CD4-positive, alpha-beta T cell (primary cell): ENCODE measurements around the gene SCYGR8. TPM values are rescaled to one million over a fixed set of nuclear protein-coding genes. Genes with fewer than 3 reads are reported as not detected.

Source experiments
- ATAC-seq: fragments of 200-7000 bp; cut with Tn5 transposase; one replicate; pipeline ENCODE4 v1.10.0; 2022; ENCODE audit warnings: mild to moderate bottlenecking; ENCODE audit not compliant: poor library complexity
- CTCF ChIA-PET: fragments of 350-600 bp; sonication (Branson Sonifier 250); formaldehyde crosslinking; loops from one replicate; lab custom pipeline; 2021; ENCODE audit warnings: antibody characterized with exemption, inconsistent platforms; lab: Charles Lee
- POLR2A ChIA-PET: fragments of 350-600 bp; sonication (Branson Sonifier 250); formaldehyde crosslinking; loops from one replicate; lab custom pipeline; 2021; ENCODE audit warnings: antibody characterized with exemption, inconsistent platforms; lab: Charles Lee
- DNase-seq, 14 experiments: peaks; one replicate each; pipeline ENCODE4 v3.0.0-alpha.2; 2013 to 2020; ENCODE audit warnings: mixed read lengths in 2 of 14
- H3K27ac ChIP-seq, 2 donors: one replicate each; pipeline versions ENCODE4 v1.5.1 to v1.7.0; 2013; ENCODE audit warnings: low read length in 2 of 2, low read depth in 1 of 2, mild to moderate bottlenecking in 1 of 2
- H3K27me3 ChIP-seq, 2 experiments: 1 replicate in 1 of 2; 2 replicates in 1 of 2; pipeline versions ENCODE4 v1.6.1 to v1.7.0; 2013; ENCODE audit warnings: low read length in 2 of 2, control low read depth in 1 of 2, mild to moderate bottlenecking in 1 of 2, moderate library complexity in 1 of 2; ENCODE audit not compliant: insufficient read depth in 2 of 2, control insufficient read depth in 1 of 2
- H3K36me3 ChIP-seq: one replicate; pipeline ENCODE4 v1.6.1; 2013; ENCODE audit warnings: low read length, control low read depth; ENCODE audit not compliant: insufficient read depth
- H3K4me1 ChIP-seq: one replicate; pipeline ENCODE4 v1.6.1; 2013; ENCODE audit warnings: low read length, control low read depth; ENCODE audit not compliant: insufficient read depth
- H3K4me3 ChIP-seq: one replicate; pipeline ENCODE4 v1.5.1; 2013; ENCODE audit warnings: mild to moderate bottlenecking, low read length, moderate library complexity
- H3K9me3 ChIP-seq, 2 experiments: 1 replicate in 1 of 2; 2 replicates in 1 of 2; pipeline versions ENCODE4 v1.6.1 to v1.7.0; 2013; ENCODE audit warnings: low read length in 2 of 2, mild to moderate bottlenecking in 2 of 2, control low read depth in 1 of 2, moderate library complexity in 1 of 2; ENCODE audit not compliant: control insufficient read depth in 1 of 2, insufficient read depth in 1 of 2
- H3K27ac Mint-ChIP-seq: one replicate; pipeline ENCODE4 v1.8.0; 2020; ENCODE audit warnings: mixed read lengths
- H3K27me3 Mint-ChIP-seq: one replicate; pipeline ENCODE4 v1.8.0; 2021; ENCODE audit warnings: mixed read lengths
- H3K36me3 Mint-ChIP-seq: one replicate; pipeline ENCODE4 v1.8.0; 2021; ENCODE audit warnings: low read depth, mixed read lengths
- H3K4me1 Mint-ChIP-seq: one replicate; pipeline ENCODE4 v1.8.0; 2021; ENCODE audit warnings: low read depth, mixed read lengths
- H3K4me3 Mint-ChIP-seq: one replicate; pipeline ENCODE4 v1.8.0; 2020; ENCODE audit warnings: mild to moderate bottlenecking, mixed read lengths
- H3K9me3 Mint-ChIP-seq: one replicate; pipeline ENCODE4 v1.8.0; 2020; ENCODE audit warnings: mixed read lengths
- CTCF ChIP-seq: fragments of 200-600 bp; IDR thresholded peaks from one replicate; pipeline ENCODE4 v1.8.0; 2022; ENCODE audit warnings: antibody characterized with exemption, mild to moderate bottlenecking
- intact Hi-C, 2 experiments: fragments of 100-400 bp; cut with DNase I in 1 of 2; cut with micrococcal nuclease in 1 of 2; formaldehyde crosslinking; loops; one replicate each; pipeline versions ENCODE4 v1.15.1 to v1.9.0; 2023 to 2025; cut with DNase I, micrococcal nuclease
- total RNA-seq, 174 experiments: library from RNA in 2 of 174; stranded (reverse) in 2 of 174; gene quantifications; one replicate each; pipeline ENCODE4 v1.2.3 and lab custom pipeline; 2021 to 2026

The SCYGR8 gene
- total RNA-seq, 2 experiments from 2014 or later: not detected

GRCh38 chr2:227703280-227703732 lies 42.4 kb upstream of the SCYGR8 start:
- Histone ChIP-seq H3K27ac (no peak overlapping the region), H3K27me3 (peaks cover 0 to 9% of the 10 kb centered on the region in 2 experiments), H3K36me3 (no peaks in the 10 kb centered on the region), H3K4me3 (no peak overlapping the region), H3K4me1 (no peaks in the 10 kb centered on the region), H3K9me3 (peaks cover 0 to 4% of the 10 kb centered on the region in 2 experiments)
- intact Hi-C loops: no loop called here
- ChIA-PET CTCF (no interaction called here), POLR2A (no interaction called here)
- TF ChIP-seq CTCF: no peak
- peaks cover 30% of the 10 kb centered on the region for H3K27me3 Mint-ChIP-seq
- no peak for ATAC-seq
- no peak overlapping the region for H3K27ac Mint-ChIP-seq
- no peak for DNase-seq
- no peaks in the 10 kb centered on the region for H3K4me1 Mint-ChIP-seq
- no peaks in the 10 kb centered on the region for H3K36me3 Mint-ChIP-seq
- no peak overlapping the region for H3K4me3 Mint-ChIP-seq
- no peaks in the 10 kb centered on the region for H3K9me3 Mint-ChIP-seq

- Histone ChIP-seq H3K9me3 (peaks cover 0 to 4% of the 10 kb centered on the region in 2 experiments), H3K27me3 (peaks cover 0 to 9% of the 10 kb centered on the region in 2 experiments), H3K36me3 (no peaks in the 10 kb centered on the region), H3K4me1 (no peaks in the 10 kb centered on the region), H3K27ac (no peak overlapping the region), H3K4me3 (no peak overlapping the region)
- no peak for TF ChIP-seq CTCF
- H3K27ac Mint-ChIP-seq: no peak overlapping the region
- ChIA-PET POLR2A (no interaction called here), CTCF (no interaction called here)
- no peaks in the 10 kb centered on the region for H3K36me3 Mint-ChIP-seq
- H3K4me3 Mint-ChIP-seq: no peak overlapping the region
- ATAC-seq (no peak), DNase-seq (no peak)
- intact Hi-C loops: no loop called here
- no peaks in the 10 kb centered on the region for H3K4me1 Mint-ChIP-seq
- no peaks in the 10 kb centered on the region for H3K9me3 Mint-ChIP-seq
- peaks cover 35% of the 10 kb centered on the region for H3K27me3 Mint-ChIP-seq
Observed at GRCh38 chr2:227703961-227704360, 41.7 kb upstream of the SCYGR8 start.

GRCh38 chr2:227706859-227707258 lies 38.8 kb upstream of the SCYGR8 start:
- Histone ChIP-seq H3K27ac (no peak overlapping the region), H3K36me3 (no peaks in the 10 kb centered on the region), H3K4me3 (no peak overlapping the region), H3K9me3 (peaks cover 0 to 4% of the 10 kb centered on the region in 2 experiments), H3K4me1 (no peaks in the 10 kb centered on the region), H3K27me3 (peaks cover 0 to 9% of the 10 kb centered on the region in 2 experiments)
- ChIA-PET POLR2A (no interaction called here), CTCF (no interaction called here)
- no peak overlapping the region for H3K27ac Mint-ChIP-seq
- DNase-seq (no peak), ATAC-seq (no peak)
- H3K4me3 Mint-ChIP-seq: no peak overlapping the region
- H3K4me1 Mint-ChIP-seq: no peaks in the 10 kb centered on the region
- intact Hi-C loops: no loop called here
- peaks cover 47% of the 10 kb centered on the region for H3K27me3 Mint-ChIP-seq
- no peaks in the 10 kb centered on the region for H3K36me3 Mint-ChIP-seq
- no peak for TF ChIP-seq CTCF
- no peaks in the 10 kb centered on the region for H3K9me3 Mint-ChIP-seq
